ENCODE measurements around the gene KRTAP19-7.

The KRTAP19-7 gene, protein sequence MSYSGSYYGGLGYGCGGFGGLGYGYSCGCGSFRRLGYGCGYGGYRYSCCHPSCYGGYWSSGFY

DNA sequence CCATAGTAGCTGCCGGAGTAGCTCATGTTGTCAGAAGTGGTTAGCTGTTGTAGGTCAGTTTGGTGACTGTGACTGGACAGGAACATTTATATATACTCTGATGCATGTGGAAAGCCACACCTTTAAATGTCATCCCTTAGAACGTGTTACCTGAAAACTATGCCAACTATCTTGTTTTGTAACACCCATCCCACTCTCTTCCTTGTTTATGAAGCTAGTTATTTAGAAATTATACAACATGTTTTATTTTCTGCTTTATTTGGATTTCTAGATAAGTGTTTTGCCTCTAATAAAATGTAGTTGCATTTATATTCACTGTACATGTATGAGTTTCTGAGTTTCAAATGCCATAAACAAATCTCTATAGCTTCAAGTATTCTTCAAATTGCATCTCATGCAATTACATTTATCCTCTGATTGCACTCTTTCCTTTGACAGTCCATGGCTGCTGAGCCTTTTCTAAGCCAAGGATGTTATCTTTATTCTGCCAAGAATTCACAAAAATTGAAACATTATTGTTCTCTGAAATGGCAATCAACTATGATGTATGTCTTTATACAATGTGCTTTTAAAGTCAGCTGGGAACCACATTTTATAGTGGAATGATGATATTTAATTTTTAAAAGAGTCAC is at the start of gene KRTAP19-7:
KRTAP19-7 (minus strand) TSS at position 51 of the 632 bp plus-strand sequence; CDS start at position 26, 25 bp downstream.
- DNase-seq: no peak

DNA sequence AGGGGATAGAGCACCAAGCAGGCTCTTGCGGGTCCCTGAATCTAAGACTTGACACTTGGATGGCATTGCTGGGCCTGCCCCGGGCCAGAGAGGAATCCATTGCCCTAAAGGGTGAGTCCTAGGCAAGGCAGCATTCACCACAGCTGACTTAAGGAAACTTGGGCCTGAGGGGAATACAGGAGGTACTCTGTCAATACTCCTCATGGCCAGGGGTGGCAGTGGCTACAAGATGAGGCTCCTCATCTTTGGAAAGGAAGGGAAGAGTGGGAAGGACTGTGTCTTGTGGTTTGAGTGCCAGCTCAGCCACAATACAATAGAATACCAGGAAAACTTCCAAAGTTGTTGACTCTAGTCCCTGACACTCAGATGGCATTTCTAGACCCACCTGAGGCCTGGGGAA is 44.9 kb upstream of the KRTAP19-7 start:
- DNase-seq: no peak

DNA sequence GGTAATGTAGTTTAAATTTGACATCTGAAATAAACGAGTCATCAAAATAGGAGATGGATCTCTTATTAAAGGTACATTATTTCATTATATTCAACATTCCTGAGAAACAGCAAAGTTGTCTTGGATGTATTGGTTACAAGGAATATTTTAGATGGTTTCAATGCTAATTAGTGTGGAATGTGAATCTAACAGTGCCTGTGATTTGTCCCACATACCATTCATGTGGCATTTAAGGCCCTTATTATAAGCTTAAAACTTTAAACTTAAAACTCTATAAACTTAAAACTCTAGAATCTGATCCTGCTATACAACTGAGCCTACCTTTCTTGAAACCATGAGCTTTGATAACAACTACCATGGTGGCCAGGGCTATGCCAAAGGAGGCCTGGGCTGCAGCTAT is 39.7 kb upstream of the KRTAP19-7 start, which contains the start of gene KRTAP22-1:
KRTAP22-1 (plus strand) TSS at position 301 of the 400 bp plus-strand sequence.
- no peak for DNase-seq

DNA sequence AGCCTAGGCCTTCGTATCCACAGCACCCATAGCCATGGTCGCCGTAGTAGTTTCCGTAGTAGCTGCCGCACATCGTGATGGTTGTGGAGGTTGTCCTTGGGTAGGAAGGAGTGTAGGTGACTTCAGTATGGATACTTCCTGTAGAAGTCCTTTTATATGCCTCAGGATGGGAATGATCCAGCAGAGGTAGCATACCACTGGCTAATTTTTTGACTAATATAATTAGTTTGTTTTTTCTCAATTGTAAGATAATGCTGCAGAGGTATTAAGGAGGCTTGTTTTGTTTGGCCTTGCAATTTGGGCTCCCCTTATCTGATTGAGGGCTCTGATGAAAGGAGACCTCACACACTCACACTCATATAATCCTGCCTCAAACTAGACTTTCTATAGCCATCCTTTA is 37.7 kb upstream of the KRTAP19-7 start, which contains the start of gene KRTAP6-2:
KRTAP6-2 (minus strand) TSS at position 101 of the 400 bp plus-strand sequence; CDS start at position 73, 28 bp downstream.
- DNase-seq: no peak

DNA sequence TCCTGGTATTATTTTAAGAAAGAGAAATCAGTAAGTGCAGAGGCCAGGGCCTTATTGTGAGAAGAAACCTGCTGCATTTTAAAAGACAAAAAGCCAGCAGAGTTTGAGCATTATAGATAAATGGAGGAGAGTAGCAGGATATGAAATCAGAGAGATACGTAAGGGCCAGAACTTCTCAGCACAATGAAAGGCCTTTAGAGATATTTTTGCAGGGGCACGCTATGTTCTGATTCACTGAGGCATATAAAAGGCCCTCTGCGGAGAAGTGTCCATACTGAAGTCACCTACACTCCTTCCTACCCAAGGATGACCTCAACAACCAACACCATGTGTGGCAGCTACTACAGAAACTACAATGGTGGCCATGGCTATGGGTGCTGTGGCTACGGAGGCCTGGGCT is 31.0 kb upstream of the KRTAP19-7 start, which contains the start of gene KRTAP6-3:
KRTAP6-3 (plus strand) TSS at position 301 of the 400 bp plus-strand sequence; CDS start at position 307, 6 bp downstream.
- DNase-seq: no peak

DNA sequence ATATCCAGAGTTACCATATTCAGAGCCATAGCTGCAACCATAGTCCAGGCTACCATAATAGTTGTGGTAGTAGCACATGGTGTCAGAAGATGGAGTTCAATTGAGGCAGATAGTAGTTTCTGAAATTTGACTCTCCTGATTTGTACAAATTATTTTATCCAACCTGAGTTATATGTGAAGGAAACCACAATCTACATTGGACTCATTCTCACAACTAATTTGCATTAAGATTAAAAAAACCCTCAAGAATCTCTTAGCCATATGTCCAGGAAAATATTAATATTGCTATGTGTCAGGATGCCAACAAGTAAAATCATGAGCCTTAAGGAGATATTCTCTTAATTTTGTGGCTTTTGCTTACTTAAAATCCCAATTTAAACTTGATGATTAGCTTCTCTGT is 29.2 kb upstream of the KRTAP19-7 start, which contains the start of gene KRTAP22-2:
KRTAP22-2 (minus strand) TSS at position 101 of the 400 bp plus-strand sequence.
- DNase-seq: no peak

DNA sequence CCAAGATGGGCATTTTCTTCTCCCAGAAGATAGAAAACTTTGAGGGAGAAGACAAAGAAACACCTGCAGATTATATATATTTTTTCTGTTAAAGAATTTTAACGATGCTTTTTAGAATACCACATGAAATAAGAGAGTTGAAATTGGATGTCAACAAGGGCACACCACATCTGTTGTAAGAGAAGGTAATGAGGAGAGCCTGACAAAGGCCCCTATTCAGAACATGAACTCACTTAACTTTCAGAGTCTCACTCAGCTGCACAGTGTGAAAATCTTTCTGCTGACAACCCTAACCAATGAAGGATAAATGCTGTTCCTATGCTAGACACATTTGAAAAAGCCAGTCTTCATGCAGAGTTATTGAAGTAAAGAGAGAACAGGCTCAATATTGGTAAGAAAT is 21.8 kb upstream of the KRTAP19-7 start:
- no peak for DNase-seq

DNA sequence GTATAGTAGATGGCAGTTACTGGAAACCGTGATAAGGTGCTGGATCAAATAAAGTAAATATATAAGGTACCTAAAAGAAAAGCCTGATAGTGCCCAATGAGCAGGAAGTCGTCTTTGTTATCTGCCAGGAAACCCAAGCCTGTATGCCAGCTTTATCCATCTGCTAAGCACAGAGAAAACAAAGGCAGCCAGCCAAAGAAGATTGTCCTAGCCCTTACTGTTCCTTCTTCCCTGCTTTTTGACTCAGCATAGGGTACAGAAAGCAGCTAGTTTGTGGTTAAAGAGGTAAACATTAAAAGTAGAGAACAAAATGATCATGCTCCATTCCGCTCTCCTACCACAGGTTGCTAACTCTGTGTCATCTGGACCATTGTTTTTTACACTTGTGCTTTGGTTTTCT is 19.0 kb upstream of the KRTAP19-7 start:
- DNase-seq: no peak

DNA sequence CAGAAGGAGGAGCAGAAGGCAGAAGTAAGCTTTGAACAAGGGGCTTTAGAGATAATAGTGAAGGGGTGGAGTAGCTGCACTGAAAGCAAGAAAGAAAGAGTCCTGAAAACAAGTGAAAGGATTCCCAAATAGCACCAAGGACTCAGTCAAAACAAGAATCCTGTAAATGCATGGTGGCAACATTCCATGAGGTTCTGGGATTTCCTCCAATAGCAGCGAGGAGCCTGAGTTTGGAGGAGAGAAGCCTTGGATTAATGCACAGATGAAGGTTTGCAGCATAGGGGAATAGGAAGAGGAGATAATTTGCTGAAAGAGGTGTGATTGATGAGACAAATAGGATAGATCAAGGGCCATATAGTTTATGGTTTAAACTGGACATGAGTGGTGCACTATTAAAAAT is 18.2 kb upstream of the KRTAP19-7 start:
- DNase-seq: no peak

DNA sequence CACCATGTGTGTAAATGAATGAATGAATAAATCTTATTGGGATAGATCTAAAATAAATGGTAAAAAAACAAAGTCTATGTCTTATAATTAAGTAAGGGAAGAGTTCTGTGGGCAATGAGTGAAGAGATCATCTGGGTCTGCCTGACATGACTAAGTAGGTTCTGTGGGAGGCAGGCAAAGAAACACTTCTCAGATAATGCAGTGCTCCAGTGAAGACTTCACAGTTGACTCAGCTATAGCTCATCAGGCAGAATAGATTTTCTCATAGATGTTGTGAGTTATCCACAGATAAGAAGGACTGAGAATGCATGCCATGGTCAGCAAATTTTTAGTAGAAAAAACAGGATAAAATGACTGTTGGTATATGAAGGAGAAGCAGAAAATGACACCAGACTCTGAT is 16.7 kb upstream of the KRTAP19-7 start:
- no peak for DNase-seq

DNA sequence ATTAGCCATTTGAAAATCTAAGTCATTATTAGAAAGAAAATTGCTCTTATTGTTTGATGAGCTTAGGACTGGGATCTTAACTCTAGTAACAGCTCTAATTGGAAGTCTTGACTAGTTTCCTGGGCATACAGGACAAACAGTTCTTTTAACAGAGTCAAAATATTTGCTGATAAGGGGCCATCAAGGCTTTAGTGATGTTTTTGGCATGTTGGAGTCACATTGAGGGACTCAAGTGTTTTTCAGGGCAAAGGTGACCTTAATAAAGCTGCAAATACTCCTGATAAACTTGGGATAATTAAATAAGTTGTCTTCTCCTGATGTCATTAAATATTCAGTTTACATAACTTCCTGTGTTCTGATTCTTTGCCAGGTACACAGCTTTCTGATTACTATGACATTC is 6.5 kb upstream of the KRTAP19-7 start:
- DNase-seq: no peak

DNA sequence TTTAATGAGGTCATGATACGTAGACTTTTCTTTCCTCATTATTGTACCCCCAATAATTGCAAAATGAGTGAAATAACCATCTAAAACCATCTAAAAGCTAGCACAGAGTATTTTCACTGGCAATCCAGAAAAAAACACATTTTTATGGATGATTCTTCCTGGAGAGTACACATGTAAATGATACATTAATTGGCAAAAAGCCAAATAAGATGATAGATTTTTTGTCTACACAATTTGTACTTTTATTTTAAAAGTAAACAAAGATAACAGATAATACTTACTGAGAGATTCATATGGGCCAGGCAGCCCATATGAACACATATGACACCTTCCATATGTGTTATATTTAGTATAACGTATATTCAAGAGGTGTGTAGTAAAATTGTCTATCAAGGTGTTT is 2.5 kb upstream of the KRTAP19-7 start:
- DNase-seq: no peak

DNA sequence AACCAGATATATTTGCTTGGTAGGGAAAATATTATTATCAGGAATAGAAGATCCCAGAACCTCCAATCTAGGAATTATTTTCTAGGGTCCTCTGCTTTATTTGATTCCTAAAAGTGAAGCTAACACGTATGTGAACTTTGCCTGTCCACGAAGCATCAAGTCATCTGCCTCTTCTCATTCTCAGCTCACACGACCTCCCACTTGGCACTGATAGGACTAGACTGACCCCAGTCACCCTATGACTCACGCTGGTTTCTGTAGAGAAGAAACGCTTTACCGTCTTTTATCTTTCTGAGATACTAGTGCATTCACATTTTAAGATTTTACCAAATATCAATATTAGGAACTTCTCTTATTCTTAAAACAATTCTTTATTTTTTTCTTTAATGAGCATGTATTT is 2.0 kb upstream of the KRTAP19-7 start:
- DNase-seq: no peak

DNA sequence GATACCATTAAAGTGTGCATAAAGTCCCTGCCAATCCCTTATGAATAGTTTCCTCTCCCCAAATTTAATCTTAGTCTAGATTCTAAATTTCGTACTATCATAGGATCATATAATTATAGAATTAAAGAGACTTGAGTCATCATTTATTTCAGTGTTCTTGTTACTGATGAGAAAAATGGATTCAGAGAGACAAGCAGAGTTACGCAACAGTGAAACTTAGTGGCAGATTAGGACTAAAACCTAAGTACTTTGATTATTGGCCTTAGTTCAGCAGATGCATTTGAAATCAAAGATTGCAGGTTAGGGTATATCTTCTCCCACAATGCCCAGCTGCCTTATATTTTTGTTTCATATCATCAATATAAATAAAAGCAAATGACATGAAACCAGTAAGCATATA is 843 bp upstream of the KRTAP19-7 start:
- DNase-seq: no peak

DNA sequence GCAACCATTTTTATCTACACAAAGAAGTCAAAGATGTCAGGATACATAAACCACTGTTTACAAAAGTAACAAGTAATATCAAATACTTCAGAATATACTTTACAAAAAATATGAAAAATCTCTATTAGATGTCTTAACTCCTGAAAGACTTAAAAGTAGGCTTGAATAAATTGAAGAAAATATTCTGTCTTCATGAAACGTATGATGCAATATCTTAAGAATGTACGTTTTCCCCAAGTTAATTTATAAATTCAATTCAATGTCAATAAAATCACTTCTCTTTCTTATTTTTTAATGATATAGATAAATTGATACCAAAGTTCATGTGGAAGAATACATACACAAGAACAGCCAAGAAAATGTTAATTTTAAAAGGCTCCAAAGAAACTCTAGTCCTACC is 6.0 kb downstream of the KRTAP19-7 start:
- DNase-seq: no peak

DNA sequence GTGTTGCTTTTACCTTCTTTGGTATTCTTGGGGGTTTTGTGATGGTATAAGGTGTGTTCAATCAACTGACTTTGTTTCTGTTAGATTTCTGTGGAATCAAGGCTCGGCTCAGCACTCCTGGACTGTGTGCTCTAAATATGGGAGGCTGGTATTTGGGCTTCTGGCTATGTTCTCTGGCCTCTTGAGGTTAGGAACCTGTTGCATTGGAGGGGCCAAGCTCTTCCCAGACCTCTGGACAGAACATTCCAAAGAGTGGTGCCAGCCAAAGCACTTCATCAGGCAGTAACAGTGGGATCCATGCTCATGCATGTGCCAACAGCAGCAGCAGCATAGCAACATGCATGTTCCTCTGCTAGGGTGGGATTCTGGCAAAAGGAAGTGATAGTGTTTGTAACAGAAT is 8.3 kb downstream of the KRTAP19-7 start:
- DNase-seq: no peak

DNA sequence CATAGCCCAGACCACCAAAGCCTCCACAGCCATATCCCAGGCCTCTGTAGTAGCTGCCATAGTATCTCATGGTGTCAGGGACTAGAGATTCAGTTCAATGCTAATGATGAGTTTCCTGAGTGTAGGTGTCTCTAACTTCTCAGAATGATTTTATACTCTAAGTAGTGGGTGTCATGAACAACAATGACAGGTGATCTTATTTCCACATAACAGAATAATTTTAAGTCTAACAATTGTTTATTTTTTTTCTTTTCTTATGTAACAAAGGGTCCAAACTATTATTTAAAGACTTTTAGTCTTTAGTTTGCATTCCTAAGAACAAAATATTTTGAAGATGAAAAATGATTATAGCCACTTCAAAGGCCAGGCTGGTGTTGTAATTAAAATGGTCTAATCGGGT is 19.4 kb downstream of the KRTAP19-7 start, which contains the start of gene KRTAP19-6:
KRTAP19-6 (minus strand) TSS at position 101 of the 400 bp plus-strand sequence; CDS start at position 70, 31 bp downstream.
- no peak for DNase-seq

DNA sequence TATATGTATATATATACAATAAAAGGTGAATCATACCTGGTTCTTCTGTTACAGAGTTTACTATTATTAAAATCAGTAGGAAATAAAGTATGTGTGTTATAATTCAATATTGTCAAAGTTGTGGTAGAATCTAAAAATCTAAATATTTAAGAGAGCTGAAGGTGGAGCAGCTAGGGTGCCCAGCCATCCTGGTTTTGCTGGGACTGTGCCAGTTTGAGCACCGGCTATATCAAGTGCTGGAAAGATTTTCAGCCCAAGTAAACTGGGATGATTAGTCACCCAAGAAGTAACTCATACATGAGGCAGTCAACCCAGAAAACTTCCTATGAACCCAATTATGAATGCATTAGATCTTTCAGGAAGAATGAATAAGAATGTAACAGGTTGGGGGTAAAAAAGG is 42.2 kb downstream of the KRTAP19-7 start:
- no peak for DNase-seq

DNA sequence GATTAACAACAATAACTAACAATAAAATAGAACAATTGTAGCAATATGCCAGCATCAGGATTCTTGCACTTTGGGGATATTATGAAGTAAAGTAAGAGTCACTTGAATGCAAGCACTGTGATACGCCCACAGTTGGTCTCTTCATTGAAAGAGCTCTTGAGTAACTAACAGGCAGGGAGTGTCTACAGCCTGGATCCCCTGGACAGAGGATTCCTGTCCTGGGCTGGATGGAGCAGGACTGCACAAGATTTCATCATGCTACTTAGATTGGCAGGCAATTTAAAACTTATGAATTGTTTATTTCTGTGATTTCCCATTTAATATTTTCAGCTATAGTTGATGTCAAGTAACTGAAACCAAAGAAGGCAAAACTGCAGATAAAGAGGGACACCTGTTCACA is 45.4 kb downstream of the KRTAP19-7 start:
- no peak for DNase-seq
